Cortex of kidney (tissue), 1 donor: ENCODE results near the gene SLC6A1.

Experiments used
- DNase-seq: peaks from one replicate; lab custom pipeline; 2025; lab: John Stamatoyannopoulos, UW

Gene SLC6A1

GRCh38 chr3:11019116-11019819, 26.7 kb downstream of the SLC6A1 start:
- no peak for DNase-seq

GRCh38 chr3:11020764-11021163, 28.2 kb downstream of the SLC6A1 start:
- DNase-seq: no peak

- DNase-seq: no peak
These were observed 29.1 kb downstream of the SLC6A1 start for GRCh38 chr3:11021611-11022011.

- no peak for DNase-seq
These were observed 29.6 kb downstream of the SLC6A1 start for GRCh38 chr3:11022115-11022514.

GRCh38 chr3:11024181-11024580, 31.6 kb downstream of the SLC6A1 start:
- no peak for DNase-seq

GRCh38 chr3:11029948-11030347, 37.4 kb downstream of the SLC6A1 start:
- DNase-seq: no peak

GRCh38 chr3:11033871-11034270, 41.3 kb downstream of the SLC6A1 start:
- DNase-seq: no peak

GRCh38 chr3:11034309-11034985, 41.9 kb downstream of the SLC6A1 start:
- DNase-seq: no peak

GRCh38 chr3:11035757-11036505, 43.4 kb downstream of the SLC6A1 start:
- DNase-seq: no peak

GRCh38 chr3:11037241-11037873, 44.8 kb downstream of the SLC6A1 start:
- DNase-seq: no peak

- DNase-seq: no peak
These were observed 45.4 kb downstream of the SLC6A1 start for GRCh38 chr3:11037976-11038375.

- DNase-seq: no peak
These were observed 53.0 kb downstream of the SLC6A1 start for GRCh38 chr3:11045536-11045935.

GRCh38 chr3:11047500-11047899, 55.0 kb downstream of the SLC6A1 start:
- no peak for DNase-seq

GRCh38 chr3:11050666-11051323, 58.2 kb downstream of the SLC6A1 start:
- no peak for DNase-seq

- DNase-seq: no peak
These were observed 61.5 kb downstream of the SLC6A1 start for GRCh38 chr3:11053926-11054503.

- no peak for DNase-seq
These were observed 62.3 kb downstream of the SLC6A1 start for GRCh38 chr3:11054739-11055438.

- no peak for DNase-seq
These were observed 62.9 kb downstream of the SLC6A1 start for GRCh38 chr3:11055496-11055895.

- DNase-seq: no peak
These were observed 64.0 kb downstream of the SLC6A1 start for GRCh38 chr3:11056531-11057050.

- DNase-seq: no peak
These were observed 65.1 kb downstream of the SLC6A1 start for GRCh38 chr3:11057655-11058054.

GRCh38 chr3:11059090-11059798, 66.7 kb downstream of the SLC6A1 start:
- no peak for DNase-seq
